Measurements from ENCODE around the gene ABHD11. TPM values are rescaled to one million over a fixed set of nuclear protein-coding genes. Genes with fewer than 3 reads are reported as not detected.

ABHD11 gene
- total and polyA plus RNA-seq, 2 donors (not counting 1 experiment from before 2014, with no cell fraction given), result 6.5 to 7.1 TPM

DNA sequence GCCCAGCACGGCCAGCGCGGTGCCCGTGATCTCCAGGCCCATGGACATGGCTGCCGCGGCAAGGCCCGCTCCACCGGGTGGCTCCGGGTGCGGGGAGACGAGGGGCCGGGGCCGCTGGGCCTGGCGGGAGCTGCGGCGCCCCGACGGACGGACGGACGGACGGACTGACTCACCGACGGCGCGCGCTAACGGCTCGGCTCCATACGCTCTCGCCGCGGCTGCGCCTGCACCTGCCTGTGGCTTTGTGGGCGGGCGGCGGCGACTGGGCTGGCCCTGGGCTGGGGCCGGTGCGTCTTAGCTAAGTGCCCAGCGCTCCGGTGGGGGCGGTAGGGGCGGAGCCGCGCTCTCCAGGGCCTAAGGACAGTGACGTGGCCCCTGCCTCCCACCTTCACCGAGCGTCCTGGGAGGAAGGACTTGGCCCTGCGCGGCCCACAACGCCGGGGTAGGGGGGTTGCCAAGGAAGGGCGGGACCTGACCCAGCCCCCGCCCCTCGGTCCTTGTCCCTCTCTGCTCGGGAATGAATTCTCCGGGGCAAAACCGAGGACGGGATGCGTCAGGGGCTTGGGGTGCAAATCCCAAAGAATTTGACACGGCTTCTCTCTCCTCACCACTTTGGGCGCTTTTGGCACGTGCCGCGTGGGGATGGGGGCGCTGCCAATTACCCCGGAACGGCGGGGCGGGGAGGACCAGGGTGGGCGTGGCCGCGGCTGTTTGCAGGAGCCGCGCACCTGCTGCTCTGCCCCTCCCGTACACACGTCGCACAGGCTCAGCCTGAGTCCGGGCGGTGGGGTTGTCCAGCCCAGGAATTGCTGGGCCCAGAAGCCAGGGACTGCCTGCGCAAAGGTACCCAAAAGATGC is 31.6 kb upstream of the ABHD11 start, which contains the start of gene CLDN3:
TSS of gene CLDN3 (minus strand) at position 269 of the 858 bp plus-strand sequence. CDS start at position 48, 221 bp downstream.
- Histone ChIP-seq H3K4me2 (ENCODE audit: extremely low read depth, insufficient read depth, low read length) (peak within 1 kb of the TSS; percentile 5), H3K9me3 (ENCODE audit: control insufficient read depth, insufficient read depth, low read depth, low read length) (no peaks in the 10 kb centered on the region), H3K27me3 (ENCODE audit: control insufficient read depth, insufficient read depth, low read length) (peaks cover 19% of the 10 kb centered on the region), H3K4me3 (replicated peaks in 1 of 4; ENCODE audit: control extremely low read depth in 1 of 4, insufficient read depth in 1 of 4, low read depth in 3 of 4, low read length in 4 of 4) (peak within 1 kb of the TSS in 1 of 4 experiments; percentile 28), H3K27ac (ENCODE audit: insufficient read depth, low read length) (no peak within 1 kb of the TSS), H3K4me1 (ENCODE audit: control insufficient read depth, extremely low read depth, insufficient read depth, low read length) (no peaks in the 10 kb centered on the region), H4K20me1 (ENCODE audit: control insufficient read depth, extremely low read depth, insufficient read depth, low read length) (no peaks in the 10 kb centered on the region), H3K36me3 (ENCODE audit: control insufficient read depth, insufficient read depth, low read length) (no peaks in the 10 kb centered on the region), H3K9ac (ENCODE audit: insufficient read depth, low read length) (no peak within 1 kb of the TSS), H2AFZ (ENCODE audit: low read length) (no peak within 1 kb of the TSS), H3K79me2 (ENCODE audit: control insufficient read depth, insufficient read depth, low read length) (no peaks in the 10 kb centered on the region)
- DNase-seq (ENCODE audit: low read depth in 2 of 2), result peak in 1 of 2 donors; percentile 41
- TF ChIP-seq EZH2 (IDR thresholded peaks at IDR 0.05; ENCODE audit: low read length, missing control alignments), result peak; percentile 42
- TF ChIP-seq, protein P1, sequence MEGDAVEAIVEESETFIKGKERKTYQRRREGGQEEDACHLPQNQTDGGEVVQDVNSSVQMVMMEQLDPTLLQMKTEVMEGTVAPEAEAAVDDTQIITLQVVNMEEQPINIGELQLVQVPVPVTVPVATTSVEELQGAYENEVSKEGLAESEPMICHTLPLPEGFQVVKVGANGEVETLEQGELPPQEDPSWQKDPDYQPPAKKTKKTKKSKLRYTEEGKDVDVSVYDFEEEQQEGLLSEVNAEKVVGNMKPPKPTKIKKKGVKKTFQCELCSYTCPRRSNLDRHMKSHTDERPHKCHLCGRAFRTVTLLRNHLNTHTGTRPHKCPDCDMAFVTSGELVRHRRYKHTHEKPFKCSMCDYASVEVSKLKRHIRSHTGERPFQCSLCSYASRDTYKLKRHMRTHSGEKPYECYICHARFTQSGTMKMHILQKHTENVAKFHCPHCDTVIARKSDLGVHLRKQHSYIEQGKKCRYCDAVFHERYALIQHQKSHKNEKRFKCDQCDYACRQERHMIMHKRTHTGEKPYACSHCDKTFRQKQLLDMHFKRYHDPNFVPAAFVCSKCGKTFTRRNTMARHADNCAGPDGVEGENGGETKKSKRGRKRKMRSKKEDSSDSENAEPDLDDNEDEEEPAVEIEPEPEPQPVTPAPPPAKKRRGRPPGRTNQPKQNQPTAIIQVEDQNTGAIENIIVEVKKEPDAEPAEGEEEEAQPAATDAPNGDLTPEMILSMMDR (conservative IDR thresholded peaks at IDR 0.05 in 1 of 2, IDR thresholded peaks at IDR 0.05 in 1 of 2; ENCODE audit: low read depth in 1 of 2, low read length in 2 of 2), result no peak

DNA sequence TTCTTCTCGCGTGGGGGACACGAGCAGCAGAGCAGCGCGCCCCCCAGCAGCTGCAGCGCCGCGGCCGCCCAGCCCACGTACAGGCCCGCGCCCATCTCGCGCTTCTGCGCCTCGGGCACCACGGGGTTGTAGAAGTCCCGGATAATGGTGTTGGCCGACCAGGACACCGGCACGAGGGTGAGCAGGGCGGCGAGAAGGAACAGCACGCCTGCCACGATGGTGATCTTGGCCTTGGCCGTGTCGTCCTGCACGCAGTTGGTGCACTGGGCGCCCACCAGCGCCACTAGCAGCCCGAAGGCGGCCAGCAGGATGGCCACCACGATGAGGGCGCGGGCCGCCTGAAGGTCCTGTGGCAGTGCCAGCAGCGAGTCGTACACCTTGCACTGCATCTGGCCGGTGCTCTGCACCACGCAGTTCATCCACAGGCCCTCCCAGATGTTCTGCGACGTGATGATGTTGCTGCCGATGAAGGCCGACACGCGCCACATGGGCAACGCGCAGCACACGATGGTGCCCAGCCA is 30.9 kb upstream of the ABHD11 start:
- Histone ChIP-seq H3K27ac (ENCODE audit: insufficient read depth, low read length) (no peak overlapping the region), H4K20me1 (ENCODE audit: control insufficient read depth, extremely low read depth, insufficient read depth, low read length) (no peaks in the 10 kb centered on the region), H3K36me3 (ENCODE audit: control insufficient read depth, insufficient read depth, low read length) (no peaks in the 10 kb centered on the region), H3K9me3 (ENCODE audit: control insufficient read depth, insufficient read depth, low read depth, low read length) (no peaks in the 10 kb centered on the region), H3K27me3 (ENCODE audit: control insufficient read depth, insufficient read depth, low read length) (peaks cover 19% of the 10 kb centered on the region), H2AFZ (ENCODE audit: low read length) (no peak overlapping the region), H3K4me3 (replicated peaks in 1 of 4; ENCODE audit: control extremely low read depth in 1 of 4, insufficient read depth in 1 of 4, low read depth in 3 of 4, low read length in 4 of 4) (no peak overlapping the region), H3K9ac (ENCODE audit: insufficient read depth, low read length) (no peak overlapping the region), H3K79me2 (ENCODE audit: control insufficient read depth, insufficient read depth, low read length) (no peaks in the 10 kb centered on the region), H3K4me1 (ENCODE audit: control insufficient read depth, extremely low read depth, insufficient read depth, low read length) (no peaks in the 10 kb centered on the region), H3K4me2 (ENCODE audit: extremely low read depth, insufficient read depth, low read length) (no peak overlapping the region)
- DNase-seq (ENCODE audit: low read depth in 2 of 2), result no peak
- TF ChIP-seq EZH2 (IDR thresholded peaks at IDR 0.05; ENCODE audit: low read length, missing control alignments), result peak; percentile 91
- TF ChIP-seq, protein P1 (conservative IDR thresholded peaks at IDR 0.05 in 1 of 2, IDR thresholded peaks at IDR 0.05 in 1 of 2; ENCODE audit: low read depth in 1 of 2, low read length in 2 of 2), result no peak

DNA sequence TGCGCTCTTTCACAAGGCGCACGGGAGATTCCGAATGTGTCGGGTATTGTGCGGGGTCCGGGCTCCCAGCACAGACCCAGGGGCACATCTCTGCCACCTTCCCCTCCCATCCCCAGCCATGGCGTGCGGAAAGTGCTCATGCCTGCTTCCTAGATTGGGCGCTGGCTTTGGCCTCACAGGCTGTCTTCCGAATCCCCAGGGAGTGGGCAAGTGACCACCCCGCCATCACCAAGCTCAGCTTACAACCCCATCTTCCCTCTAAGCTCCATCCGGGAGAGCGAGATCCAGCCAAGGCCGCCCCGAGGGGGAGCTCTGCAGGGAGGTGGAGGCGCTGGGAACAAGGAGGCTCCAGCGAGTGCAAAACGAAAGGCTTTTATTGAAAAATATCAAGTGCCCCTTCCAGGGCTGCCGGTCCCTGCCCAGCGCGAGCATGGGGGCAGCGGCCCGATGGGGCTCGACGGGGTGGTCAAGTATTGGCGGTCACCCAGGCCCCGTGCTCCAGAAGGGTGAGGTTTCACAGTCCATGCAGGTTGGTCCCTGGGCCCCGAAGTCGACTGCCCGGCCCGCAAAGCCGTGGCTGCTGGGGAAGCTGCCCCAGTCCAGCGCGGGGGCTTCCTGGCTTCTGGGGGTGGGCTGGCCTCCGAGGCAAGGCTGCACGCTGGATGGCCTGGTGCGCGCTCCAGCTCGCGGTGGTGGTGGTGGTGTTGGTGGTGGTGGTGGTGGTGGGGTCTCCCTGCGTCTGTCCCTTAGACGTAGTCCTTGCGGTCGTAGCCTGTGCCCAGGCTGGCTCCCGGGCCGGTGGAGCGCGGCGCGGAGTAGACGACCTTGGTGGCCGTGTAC is 30.3 kb upstream of the ABHD11 start:
- H4K20me1 ChIP-seq (ENCODE audit: control insufficient read depth, extremely low read depth, insufficient read depth, low read length), result no peaks in the 10 kb centered on the region
- H3K36me3 ChIP-seq (ENCODE audit: control insufficient read depth, insufficient read depth, low read length), result no peaks in the 10 kb centered on the region
- no peak for DNase-seq (ENCODE audit: low read depth in 2 of 2)
- no peak overlapping the region for H3K4me2 ChIP-seq (ENCODE audit: extremely low read depth, insufficient read depth, low read length)
- H2AFZ ChIP-seq (ENCODE audit: low read length), result no peak overlapping the region
- H3K27ac ChIP-seq (ENCODE audit: insufficient read depth, low read length), result no peak overlapping the region
- no peak overlapping the region for H3K4me3 ChIP-seq (replicated peaks in 1 of 4; ENCODE audit: control extremely low read depth in 1 of 4, insufficient read depth in 1 of 4, low read depth in 3 of 4, low read length in 4 of 4)
- H3K27me3 ChIP-seq (ENCODE audit: control insufficient read depth, insufficient read depth, low read length), result peaks cover 19% of the 10 kb centered on the region
- H3K9ac ChIP-seq (ENCODE audit: insufficient read depth, low read length), result no peak overlapping the region
- H3K4me1 ChIP-seq (ENCODE audit: control insufficient read depth, extremely low read depth, insufficient read depth, low read length), result no peaks in the 10 kb centered on the region
- H3K9me3 ChIP-seq (ENCODE audit: control insufficient read depth, insufficient read depth, low read depth, low read length), result no peaks in the 10 kb centered on the region
- TF ChIP-seq EZH2 (IDR thresholded peaks at IDR 0.05; ENCODE audit: low read length, missing control alignments), result no peak
- TF ChIP-seq, protein P1 (conservative IDR thresholded peaks at IDR 0.05 in 1 of 2, IDR thresholded peaks at IDR 0.05 in 1 of 2; ENCODE audit: low read depth in 1 of 2, low read length in 2 of 2), result no peak
- H3K79me2 ChIP-seq (ENCODE audit: control insufficient read depth, insufficient read depth, low read length), result no peaks in the 10 kb centered on the region
